PC-3 (cell line): ENCODE data around the gene GPC1. TPM values are rescaled to one million over a fixed set of nuclear protein-coding genes. Genes with fewer than 3 reads are reported as not detected.

Experiments
- ATAC-seq: fragments of 200-7000 bp; cut with Tn5 transposase; 2 replicates; pipeline ENCODE4 v1.9.1; 2020; ENCODE audit warnings: mild to moderate bottlenecking, moderate library complexity
- BruUV-seq: library from RNA; stranded (reverse); fragments of 400-500 nt; replicated peaks from 2 replicates; lab custom pipeline; 2021; lab: Mats Ljungman, UMichigan
- CTCF ChIA-PET: fragments of 300-600 bp; sonication (Branson Sonifier 250); formaldehyde crosslinking; loops from one replicate; lab custom pipeline; 2022; ENCODE audit warnings: antibody characterized with exemption; lab: Charles Lee
- POLR2A ChIA-PET: fragments of 300-600 bp; sonication (Branson Sonifier 250); formaldehyde crosslinking; loops from one replicate; lab custom pipeline; 2022; ENCODE audit warnings: antibody characterized with exemption; ENCODE audit not compliant: unreplicated experiment; lab: Charles Lee
- DNase-seq: peaks from one replicate; pipeline ENCODE4 v3.0.0-alpha.2; 2015
- H2AFZ ChIP-seq: fragments of 300-600 bp; sonication (generic); 2 replicates; pipeline ENCODE4 v1.6.0; 2016; ENCODE audit warnings: antibody characterized with exemption, low read length
- H3F3A ChIP-seq: fragments of 300-600 bp; sonication (generic); one replicate; pipeline ENCODE4 v1.6.0; 2017; ENCODE audit warnings: antibody characterized with exemption, low read length, control low read depth, mild to moderate bottlenecking; ENCODE audit not compliant: unreplicated experiment
- H3K27ac ChIP-seq: fragments of 300-600 bp; sonication (generic); 2 replicates; pipeline ENCODE4 v1.5.1; 2016; ENCODE audit warnings: mild to moderate bottlenecking, low read length
- H3K27me3 ChIP-seq: fragments of 300-600 bp; sonication (generic); 2 replicates; pipeline ENCODE4 v1.6.1; 2016; ENCODE audit warnings: low read length, mixed read lengths
- H3K36me3 ChIP-seq: fragments of 300-600 bp; sonication (generic); 2 replicates; pipeline ENCODE4 v1.6.1; 2016; ENCODE audit warnings: low read depth, mixed run types, low read length, mixed read lengths
- H3K4me1 ChIP-seq: fragments of 300-600 bp; sonication (generic); 2 replicates; pipeline ENCODE4 v1.5.1; 2016; ENCODE audit warnings: low read length; ENCODE audit not compliant: insufficient read depth
- H3K4me2 ChIP-seq: fragments of 300-600 bp; sonication (generic); 2 replicates; pipeline ENCODE4 v1.6.0; 2016; ENCODE audit warnings: low read length
- H3K4me3 ChIP-seq: fragments of 300-600 bp; sonication (generic); 2 replicates; pipeline ENCODE4 v1.5.1; 2016; ENCODE audit warnings: mild to moderate bottlenecking, low read length, mixed read lengths
- H3K79me2 ChIP-seq: fragments of 300-600 bp; sonication (generic); 2 replicates; pipeline ENCODE4 v1.6.1; 2017; ENCODE audit warnings: low read length, mixed read lengths
- H3K9ac ChIP-seq: fragments of 300-600 bp; sonication (generic); 2 replicates; pipeline ENCODE4 v1.6.0; 2016; ENCODE audit warnings: mild to moderate bottlenecking, low read length
- H3K9me2 ChIP-seq: fragments of 300-600 bp; sonication (generic); replicated peaks from 2 replicates; pipeline ENCODE4 v1.6.1; 2016; ENCODE audit warnings: mixed run types, low read length, mixed read lengths
- H3K9me3 ChIP-seq: fragments of 300-600 bp; sonication (generic); 2 replicates; pipeline ENCODE4 v1.6.1; 2016; ENCODE audit warnings: low read length, mixed read lengths
- H4K20me1 ChIP-seq: fragments of 300-600 bp; sonication (generic); 2 replicates; pipeline ENCODE4 v1.6.1; 2016; ENCODE audit warnings: low read length, mixed read lengths
- CTCF ChIP-seq: fragments of 300-600 bp; sonication (generic); conservative IDR thresholded peaks from 2 replicates; pipeline ENCODE4 v1.5.1; 2017; ENCODE audit warnings: antibody characterized with exemption, low read depth, mild to moderate bottlenecking, low read length
- EZH2 ChIP-seq: fragments of 300-600 bp; sonication (generic); IDR thresholded peaks from one replicate; pipeline ENCODE4 v1.6.1; 2017; ENCODE audit warnings: antibody characterized with exemption, mild to moderate bottlenecking, low read length; ENCODE audit not compliant: unreplicated experiment
- EZH2phosphoT487 ChIP-seq: fragments of 300-600 bp; sonication (generic); IDR thresholded peaks from 2 replicates; pipeline ENCODE4 v1.6.1; 2018; ENCODE audit warnings: mild to moderate bottlenecking, antibody characterized with exemption, low read length, borderline replicate concordance
- intact Hi-C: fragments of 100-400 bp; cut with micrococcal nuclease; formaldehyde crosslinking; loops from 2 replicates; pipeline ENCODE4 v1.9.0; 2023
- total RNA-seq: library from RNA; depleted of rRNA; stranded (reverse); fragments of >200 nt; gene quantifications from 2 replicates; pipeline ENCODE4 v1.2.3, GENCODE V29; 2014

GPC1 gene
- total RNA-seq, 1 experiment from 2014 or later = 37.1 TPM

- ChIA-PET POLR2A (no interaction called here), CTCF (no interaction called here)
- intact Hi-C loops = no loop called here
- no peak overlapping the region for H2AFZ ChIP-seq
- H3K27me3 ChIP-seq = no peaks in the 10 kb centered on the region
- ATAC-seq (no peak), DNase-seq (no peak)
- H4K20me1 ChIP-seq = no peaks in the 10 kb centered on the region
- H3K4me1 ChIP-seq = no peaks in the 10 kb centered on the region
- no peaks in the 10 kb centered on the region for H3K9me3 ChIP-seq
- no peak overlapping the region for H3K27ac ChIP-seq
- BruUV-seq = no TSS peak
- H3K79me2 ChIP-seq = no peaks in the 10 kb centered on the region
- no peak for TF ChIP-seq EZH2
- no peak for TF ChIP-seq CTCF
- TF ChIP-seq EZH2phosphoT487 = no peak
- no peaks in the 10 kb centered on the region for H3F3A ChIP-seq
- H3K36me3 ChIP-seq = peaks cover 6% of the 10 kb centered on the region
- no peak overlapping the region for H3K4me2 ChIP-seq
- no peaks in the 10 kb centered on the region for H3K9me2 ChIP-seq
- H3K9ac ChIP-seq = no peak overlapping the region
- H3K4me3 ChIP-seq = no peak overlapping the region
Observed at GRCh38 chr2:240462707-240463273, 27.3 kb downstream of the GPC1 start.

- no peak overlapping the region for H2AFZ ChIP-seq
- no peaks in the 10 kb centered on the region for H3K9me2 ChIP-seq
- POLR2A ChIA-PET = no interaction called here
- no peaks in the 10 kb centered on the region for H3K79me2 ChIP-seq
- H3K4me1 ChIP-seq = no peaks in the 10 kb centered on the region
- DNase-seq = no peak
- H4K20me1 ChIP-seq = no peaks in the 10 kb centered on the region
- no peak for TF ChIP-seq EZH2phosphoT487
- TF ChIP-seq EZH2 = no peak
- TF ChIP-seq CTCF = no peak
- H3K4me3 ChIP-seq = no peak overlapping the region
- H3K27ac ChIP-seq = no peak overlapping the region
- no peaks in the 10 kb centered on the region for H3K27me3 ChIP-seq
- no peak for ATAC-seq
- CTCF ChIA-PET = no interaction called here
- no TSS peak for BruUV-seq
- intact Hi-C loops = no loop called here
- H3K4me2 ChIP-seq = no peak overlapping the region
- H3K9me3 ChIP-seq = no peaks in the 10 kb centered on the region
- H3K36me3 ChIP-seq = peaks cover 6% of the 10 kb centered on the region
- H3F3A ChIP-seq = no peaks in the 10 kb centered on the region
- H3K9ac ChIP-seq = no peak overlapping the region
Observed at GRCh38 chr2:240463274-240463865, 27.9 kb downstream of the GPC1 start.

DNA sequence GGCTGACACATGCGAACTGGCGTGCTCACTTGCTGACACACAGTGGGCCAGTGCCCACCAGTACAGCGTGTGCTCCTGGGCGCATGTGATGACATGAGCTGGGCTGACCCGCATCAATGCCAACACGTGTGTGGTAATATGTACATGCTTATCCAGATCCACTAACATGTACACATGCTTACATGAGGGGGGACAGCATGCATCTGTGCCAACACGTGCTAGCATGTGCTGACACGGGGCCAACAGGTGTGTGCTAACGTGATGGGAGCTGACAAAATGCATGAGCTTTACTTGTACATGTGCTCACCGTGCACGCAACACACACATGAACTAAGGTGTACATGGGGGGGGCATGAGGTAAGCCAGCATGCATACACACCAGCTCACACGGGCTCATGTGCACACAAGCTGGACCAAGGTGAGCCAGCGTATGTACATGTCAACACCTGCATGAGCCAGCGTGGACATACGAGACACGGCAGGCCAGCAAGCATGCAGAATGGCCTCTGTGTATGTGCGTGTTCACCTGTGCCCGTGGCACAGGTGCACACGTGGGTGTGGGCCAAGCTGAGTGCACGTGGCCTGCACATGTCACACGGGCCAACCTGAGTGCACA is 28.5 kb downstream of the GPC1 start:
- Histone ChIP-seq H3K9me2 (no peaks in the 10 kb centered on the region), H3K4me1 (no peaks in the 10 kb centered on the region), H3K27me3 (no peaks in the 10 kb centered on the region), H3F3A (no peaks in the 10 kb centered on the region), H3K9ac (no peak overlapping the region), H3K79me2 (no peaks in the 10 kb centered on the region), H2AFZ (no peak overlapping the region), H4K20me1 (no peaks in the 10 kb centered on the region), H3K4me2 (no peak overlapping the region), H3K4me3 (no peak overlapping the region), H3K36me3 (peaks cover 6% of the 10 kb centered on the region), H3K27ac (no peak overlapping the region), H3K9me3 (no peaks in the 10 kb centered on the region)
- no peak for DNase-seq
- ATAC-seq = no peak
- POLR2A ChIA-PET = no interaction called here
- CTCF ChIA-PET = no interaction called here
- intact Hi-C loops = no loop called here
- TF ChIP-seq EZH2 (no peak), CTCF (no peak), EZH2phosphoT487 (no peak)
- no TSS peak for BruUV-seq
